ENCODE measurements around the gene HJV.
A peak's percentile ranks its signal among the peaks of the same experiment; 100 is the strongest.

The HJV gene

DNA sequence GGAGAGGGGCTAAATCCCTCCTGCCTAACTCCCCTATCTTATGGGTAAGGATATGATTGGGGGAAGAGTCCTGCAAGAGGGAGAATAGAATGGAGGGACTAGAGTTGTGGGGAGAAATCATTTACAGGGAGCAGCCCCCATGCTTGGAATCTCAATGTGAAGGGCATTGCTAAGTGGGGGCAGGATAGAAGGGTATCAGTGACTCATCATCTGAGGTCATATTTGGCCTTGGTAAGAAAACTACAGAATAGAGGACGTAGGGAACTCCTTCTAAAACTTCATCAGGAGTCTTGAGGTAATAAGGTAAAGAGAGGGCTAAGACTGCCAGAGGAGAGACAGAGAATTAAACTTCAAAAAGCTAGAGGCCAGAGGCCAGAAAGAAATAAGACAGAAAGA lies 487 bp downstream of the HJV start:
- no peak for DNase-seq

DNA sequence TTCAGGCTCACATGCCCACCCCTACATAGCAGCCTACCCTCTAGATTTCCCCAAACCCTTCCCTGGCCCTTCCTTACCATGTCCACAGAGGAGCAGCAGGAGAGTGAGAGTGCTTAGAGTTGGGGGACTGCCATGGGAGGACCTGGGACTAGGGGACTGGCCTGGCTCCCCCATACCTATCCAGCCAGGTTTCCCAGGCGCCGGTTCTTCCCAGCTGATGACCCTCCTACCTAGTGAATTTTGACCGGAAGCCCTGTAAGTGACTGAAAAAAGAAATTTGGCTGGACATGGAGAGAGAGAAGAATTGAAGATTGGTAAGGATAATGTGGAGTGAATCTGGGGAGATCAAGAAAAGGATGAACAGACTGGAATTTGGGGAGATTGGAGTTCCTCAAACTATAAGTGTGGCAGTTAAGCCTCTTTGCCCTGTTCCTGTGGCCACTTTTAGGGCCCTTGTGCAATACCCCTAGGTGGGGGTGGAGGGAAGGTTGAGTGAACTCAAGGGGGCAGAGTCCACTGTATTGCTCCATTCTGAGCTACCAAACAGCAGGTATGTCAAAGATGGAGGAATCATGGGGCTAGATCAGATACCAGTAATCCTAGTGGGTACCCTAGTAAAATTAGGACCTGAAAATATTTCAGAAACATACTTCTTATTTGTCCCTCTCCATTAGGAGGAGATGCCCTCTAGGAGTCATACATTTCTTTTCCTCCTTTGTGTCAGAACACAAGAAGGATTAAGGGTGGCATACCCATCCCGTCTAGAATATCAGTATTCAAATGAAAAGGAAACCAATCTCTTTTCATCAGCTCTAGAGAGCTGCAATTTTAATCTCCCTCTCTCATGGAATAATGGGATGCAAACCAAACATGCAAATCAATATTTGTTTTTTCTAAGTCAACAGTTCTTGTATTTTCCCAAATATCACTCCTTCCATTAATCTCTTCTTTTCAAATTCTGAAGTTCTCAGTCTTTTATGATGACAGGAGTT lies 1.2 kb downstream of the HJV start:
- DNase-seq = no peak

DNA sequence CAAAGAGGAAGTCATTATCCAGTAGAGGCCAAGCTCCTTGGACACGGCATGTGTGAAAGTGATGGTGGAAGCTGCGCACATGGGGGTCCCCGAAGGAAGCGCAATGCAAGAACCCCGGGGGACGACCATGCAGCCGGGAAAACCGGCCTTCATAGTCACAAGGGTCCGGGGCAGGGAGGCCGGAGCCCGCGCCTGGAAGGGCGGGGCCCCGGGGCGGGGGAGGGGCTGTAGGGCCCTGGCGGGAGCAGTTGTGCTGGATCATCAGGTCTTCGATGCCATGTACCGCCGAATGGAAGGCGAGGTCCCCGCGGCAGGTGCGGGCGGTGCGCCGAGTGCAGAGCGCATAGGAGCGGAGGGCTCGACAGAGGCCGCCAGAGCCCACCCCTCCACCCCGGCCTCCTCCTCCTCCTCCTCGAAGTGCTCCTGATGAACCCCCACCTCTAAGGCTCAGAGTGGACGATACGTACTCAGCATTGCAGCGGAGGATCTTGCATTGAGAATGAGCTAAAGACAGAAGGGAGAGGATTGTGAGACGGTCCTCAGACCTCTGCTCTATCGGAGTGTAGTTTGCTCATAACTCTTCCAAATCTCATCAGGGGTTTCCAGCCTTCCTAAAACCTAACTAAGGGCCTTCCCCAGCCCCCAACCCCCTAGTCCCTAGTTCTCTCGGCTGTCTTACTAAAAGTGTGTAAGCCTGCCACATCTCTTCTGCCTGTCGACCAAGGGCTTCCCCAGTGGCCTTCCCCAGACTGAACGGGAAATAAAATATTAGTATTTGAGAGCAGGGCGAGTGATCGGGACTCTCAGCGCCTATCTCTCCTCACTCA lies 2.1 kb downstream of the HJV start:
- no peak for DNase-seq

DNA sequence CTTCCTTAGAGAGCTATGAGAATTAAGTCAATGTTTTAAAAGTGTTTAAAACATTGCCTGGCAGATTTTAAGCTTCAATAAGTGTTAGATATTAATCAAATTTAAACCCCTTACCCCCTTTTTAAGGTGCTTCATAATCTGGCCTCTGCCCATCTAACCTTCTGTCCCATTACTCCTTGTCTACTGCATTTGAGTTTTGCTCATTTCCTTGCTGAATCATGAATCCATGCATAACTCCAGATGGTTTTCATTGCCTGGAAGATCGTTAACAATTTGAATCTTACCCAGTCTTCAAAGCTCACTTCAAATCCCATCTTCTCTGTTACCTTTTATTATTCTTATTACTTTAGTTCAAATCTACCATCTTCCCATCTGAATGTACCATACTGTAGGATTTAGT lies 4.6 kb downstream of the HJV start:
- DNase-seq = no peak

DNA sequence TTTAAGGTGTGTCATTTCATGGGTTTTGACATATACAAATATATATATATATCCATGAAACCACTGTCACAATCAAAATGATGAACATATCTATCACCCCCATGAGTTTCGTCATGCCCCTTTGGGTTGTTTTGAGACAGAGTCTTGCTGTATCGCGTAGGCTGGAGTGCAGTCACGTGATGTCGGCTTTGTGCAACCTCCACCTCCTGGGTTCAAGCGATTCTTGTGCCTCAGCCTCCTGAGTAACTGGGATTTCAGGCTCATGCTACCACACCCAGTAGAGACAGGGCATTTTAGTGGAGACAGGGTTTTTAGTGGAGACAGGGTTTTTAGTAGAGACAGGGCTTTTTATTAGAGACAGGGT lies 8.0 kb downstream of the HJV start:
- DNase-seq = no peak

DNA sequence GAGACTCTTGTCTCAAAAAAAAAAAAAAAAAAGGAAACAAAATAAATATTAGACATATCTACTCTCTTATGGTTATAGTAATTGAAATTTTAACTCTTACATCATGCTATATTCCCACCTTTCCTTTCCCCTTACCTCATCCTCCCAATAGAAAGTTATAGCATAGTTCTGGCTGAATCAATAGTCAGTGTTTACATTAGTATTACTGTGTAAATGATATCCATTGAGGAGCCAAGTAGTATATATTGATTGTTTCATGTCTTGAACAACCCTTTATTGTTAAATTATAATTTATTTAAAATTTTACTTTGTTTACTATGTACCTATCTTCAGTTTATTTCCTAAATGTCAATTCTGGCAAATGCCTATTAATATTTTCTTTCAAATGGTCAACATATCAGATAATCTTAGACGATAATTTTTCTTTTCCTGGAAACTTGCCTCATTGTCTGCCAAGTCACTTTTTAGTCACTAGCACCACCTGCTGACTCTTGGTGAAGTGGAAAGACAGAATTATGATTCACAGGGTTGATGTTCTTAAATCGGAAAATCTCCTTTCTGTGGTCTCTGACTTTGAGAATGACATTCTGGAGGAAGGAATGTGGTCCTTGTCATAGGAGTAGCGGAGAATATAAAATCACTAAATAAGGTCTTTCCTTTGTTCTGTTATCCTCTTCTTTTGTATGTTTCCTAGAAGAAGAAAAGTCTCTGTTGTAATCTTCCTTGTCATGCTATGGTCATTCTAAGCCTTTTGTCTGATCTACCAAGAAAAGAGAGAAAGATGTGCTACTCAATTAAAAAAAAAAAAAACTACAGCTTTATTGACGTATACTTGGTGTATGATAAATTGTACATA lies 8.6 kb downstream of the HJV start:
- DNase-seq = no peak

DNA sequence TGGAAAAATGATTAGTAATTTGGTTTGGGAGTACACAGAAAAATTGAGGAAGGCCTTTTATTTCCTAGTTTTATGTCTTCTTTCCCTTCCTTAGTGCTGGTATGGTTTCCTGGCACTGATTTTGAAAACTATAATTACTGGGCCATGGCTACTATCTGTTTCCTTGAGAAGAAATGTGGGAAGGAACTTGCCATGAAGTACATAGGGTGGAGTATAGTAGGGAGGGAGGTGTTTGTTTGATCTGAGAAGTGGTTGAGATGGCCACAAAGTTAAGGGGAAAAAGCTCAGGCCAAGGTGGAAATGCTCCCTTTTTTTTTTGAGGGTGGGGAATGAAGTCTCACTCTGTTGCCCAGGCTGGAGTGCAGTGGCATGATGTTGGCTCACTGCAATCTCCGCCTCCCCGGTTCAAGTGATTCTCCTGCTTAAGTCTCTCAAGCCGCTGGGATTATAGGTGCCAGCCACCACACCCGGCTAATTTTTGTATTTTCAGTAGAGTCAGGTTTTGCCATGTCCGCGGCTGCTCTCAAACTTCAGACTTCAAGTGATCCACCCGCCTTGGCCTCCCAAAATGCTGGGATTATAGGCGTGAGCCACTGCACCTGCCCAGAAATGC lies 11.3 kb downstream of the HJV start:
- no peak for DNase-seq

DNA sequence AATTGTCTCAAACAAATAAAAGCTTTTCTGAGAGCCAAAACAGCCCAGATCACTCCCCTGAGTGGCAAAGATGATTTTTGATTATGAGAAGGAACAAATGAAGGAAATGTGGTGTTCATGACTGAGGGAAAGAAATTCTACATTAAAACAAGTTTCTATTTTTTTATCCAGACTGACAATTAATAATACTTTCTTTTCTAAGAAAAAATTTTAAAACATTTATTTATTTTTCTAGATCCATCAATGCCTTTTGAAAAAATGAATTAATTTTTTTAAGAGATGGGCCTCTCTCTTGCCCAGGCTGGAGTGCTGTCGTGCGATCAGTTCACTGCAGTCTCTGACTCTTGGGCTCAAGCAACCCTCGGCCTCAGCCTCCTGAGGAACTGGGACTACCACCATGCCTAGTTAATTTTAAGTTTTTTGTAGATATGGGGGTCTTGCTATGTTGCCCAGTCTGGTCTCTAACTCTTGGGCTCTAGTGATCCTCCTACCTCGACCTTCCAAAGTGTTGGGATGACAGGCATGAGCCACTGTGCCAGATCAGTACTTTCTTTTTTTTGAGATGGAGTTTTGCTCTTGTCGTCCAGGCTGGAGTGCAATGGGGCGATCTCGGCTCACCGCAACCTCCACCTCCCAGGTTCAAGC lies 13.9 kb downstream of the HJV start:
- DNase-seq = no peak

DNA sequence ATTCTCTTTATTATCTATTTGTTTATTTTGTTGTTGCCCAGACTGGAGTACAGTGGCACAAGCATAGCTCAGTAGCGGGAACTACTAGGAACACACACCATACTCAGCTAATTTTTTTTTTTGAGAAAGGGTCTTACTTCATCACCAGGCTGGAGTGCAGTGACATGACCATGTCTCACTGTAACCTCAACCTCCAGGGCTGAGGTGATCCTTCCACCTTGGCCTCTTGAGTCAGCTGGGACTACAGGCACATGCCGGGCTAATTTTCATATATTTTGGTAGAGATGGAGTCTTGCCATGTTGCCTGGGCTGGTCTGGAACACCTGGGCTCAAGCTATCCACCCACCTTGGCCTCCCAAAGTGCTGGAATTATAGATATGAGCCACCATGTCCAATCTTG lies 19.8 kb downstream of the HJV start:
- no peak for DNase-seq

DNA sequence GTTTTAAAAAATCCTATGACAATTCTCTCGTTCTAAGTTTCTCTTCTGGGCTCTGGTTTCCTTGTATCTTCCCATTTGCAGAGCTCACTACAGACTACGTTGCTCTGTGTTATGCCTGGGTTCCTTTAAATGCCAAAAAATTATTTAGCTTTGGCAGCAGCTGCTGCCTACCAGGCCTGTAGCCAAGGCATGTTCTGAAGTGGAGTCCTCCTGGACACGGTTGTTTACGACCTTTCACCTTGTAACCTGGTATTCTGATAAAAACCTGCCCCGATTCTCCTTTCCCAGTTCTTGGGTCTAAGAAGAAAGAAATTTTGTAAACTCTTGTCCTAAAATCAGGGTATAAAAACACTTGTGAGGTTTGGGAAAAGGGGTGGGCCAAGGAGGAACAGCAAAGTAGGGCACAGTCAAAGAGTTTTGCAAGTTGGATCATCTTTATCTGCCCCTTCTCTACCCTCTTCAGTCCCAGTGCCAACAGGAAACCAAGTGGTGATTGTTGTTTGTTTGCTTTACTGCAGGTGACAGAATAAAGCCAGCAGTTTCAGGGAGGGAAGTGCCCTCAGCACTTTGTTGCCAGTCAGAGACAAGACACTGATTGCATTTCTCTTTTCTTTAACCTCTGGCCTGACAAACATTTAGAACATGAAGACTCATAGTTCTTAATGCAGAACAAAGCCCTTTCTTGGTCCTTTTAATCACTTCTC lies 22.1 kb downstream of the HJV start:
- no peak for DNase-seq

DNA sequence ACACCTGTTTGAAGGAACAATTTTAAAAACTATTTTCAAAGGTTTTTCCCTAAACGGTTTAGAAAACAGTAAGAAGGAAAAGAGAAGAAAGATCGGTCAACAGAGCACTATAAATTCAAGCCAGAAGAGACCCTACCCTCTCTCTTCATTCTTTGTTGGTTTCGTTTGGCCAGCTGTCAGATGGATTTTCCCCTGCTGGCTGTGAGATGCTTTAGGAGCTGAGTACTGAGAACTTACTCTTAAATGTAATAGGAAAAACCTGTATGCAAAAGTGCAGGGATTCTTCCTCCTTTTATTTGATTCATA lies 23.9 kb downstream of the HJV start:
- no peak for DNase-seq

DNA sequence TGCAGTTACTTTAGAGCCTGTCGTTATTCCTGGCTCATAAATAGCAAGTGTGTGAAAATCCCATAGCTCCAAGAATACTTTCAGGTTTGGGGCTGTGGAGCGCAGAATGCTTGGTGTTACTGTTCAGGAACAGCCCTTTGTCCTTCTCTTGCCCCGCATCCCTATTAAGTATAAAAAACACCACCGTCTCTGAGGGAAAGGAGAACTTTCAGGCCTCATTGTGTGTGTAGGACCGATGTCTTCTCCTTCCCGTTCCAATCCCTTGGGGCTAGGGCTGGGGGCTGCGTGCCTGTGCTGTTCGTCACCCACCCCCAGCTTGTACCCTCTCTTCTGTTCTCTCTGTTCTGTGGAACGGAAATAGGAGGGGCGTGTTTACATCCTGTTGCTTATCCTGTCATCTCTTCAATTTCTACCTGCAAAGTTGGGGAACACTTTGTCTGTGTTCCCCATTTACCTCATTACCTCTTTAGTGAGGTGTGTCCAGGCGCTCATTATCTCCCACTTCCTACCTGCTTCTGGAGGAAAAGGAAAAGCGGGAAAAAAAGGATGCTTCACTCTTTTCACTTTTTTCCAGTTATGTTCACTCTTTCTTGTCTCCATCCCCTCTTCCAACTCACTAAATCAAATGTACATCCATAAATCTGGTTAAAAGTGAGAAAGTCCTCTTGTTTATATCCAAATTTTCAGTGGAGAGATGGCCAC lies 24.4 kb downstream of the HJV start:
- DNase-seq = peak; percentile 56

DNA sequence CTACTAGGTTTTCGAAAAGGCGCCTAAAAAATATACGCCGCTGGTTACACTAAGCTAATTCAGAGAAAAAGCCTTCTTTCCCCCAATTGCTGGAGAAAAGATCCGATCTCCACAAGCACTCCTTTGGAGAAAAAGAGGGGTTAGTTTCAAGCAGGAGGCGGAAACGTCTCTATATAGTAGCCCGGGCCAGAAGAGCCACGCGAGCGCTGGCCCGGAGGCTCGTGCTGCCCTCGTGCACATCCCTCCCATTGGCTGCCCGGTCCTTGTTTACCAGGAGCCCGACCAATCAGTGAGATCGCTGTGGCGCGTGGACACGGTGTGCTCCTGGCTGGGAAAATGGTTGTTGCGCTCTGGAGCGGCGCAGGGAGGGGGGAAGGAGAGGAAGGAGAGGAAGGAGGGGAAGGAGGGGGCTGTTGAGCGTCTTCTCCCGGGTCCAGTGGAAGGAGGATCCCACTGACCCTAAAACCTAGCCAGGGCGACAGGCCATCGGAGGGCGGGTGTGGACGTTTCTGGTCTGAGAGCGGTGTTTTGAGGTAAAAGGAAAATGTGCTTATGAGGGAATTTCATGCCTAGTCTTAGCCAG lies 25.0 kb downstream of the HJV start, which contains the start of gene TXNIP:
Gene TXNIP (minus strand): TSS at position 147 of the 583 bp plus-strand sequence. CDS start 313 bp downstream, outside the sequence.
- DNase-seq = peak; percentile 91

DNA sequence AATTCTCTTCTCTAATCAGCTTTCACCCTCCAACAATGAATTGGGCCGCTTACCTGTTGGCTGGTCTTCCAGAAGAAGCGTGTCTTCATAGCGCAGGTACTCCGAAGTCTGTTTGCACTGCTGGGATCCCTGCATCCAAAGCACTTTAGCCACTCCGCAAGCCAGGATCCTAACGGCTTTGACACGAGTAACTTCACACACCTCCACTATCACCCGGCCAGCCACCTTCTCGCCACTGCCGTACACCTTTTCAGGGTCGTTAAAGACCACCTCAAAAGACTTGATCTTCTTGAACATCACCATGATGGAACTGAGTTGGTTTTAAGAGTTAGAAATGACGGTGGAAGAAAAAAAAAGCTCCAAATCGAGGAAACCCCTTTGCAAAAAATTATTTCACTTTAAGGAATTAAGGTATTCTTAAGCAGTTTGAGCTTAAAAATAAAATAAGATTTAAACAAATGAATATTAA lies 25.5 kb downstream of the HJV start:
- no peak for DNase-seq

DNA sequence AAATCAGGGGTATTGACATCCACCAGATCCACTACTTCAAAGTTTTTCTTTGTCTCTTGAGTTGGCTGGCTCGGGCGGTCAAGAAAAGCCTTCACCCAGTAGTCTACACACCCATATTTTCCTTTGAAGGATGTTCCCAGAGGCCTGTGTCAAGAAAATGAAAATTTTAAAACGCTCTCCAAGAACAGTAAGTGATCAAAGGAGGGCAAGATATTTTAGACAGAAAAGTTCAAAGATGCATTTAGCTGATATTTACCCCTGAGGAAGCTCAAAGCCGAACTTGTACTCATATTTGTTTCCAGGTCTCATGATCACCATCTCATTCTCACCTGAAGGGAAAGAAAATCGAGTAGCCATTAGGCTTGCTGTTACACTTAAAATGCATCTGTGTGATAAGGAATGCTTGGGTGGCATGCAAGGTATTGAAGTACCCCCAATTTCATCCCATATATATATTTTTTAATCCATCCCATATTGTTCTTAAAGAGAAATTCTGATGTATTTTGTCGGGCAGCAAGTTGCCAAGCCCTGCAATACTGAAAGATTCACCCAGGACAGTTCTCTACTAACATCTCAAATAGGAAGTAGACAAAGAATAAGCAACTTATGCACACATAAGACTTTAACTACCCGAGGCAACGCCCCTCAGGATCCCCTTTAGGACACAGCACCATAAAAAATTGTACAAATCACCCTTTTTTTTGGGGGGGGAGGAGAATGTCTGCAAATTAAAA lies 26.2 kb downstream of the HJV start:
- no peak for DNase-seq

DNA sequence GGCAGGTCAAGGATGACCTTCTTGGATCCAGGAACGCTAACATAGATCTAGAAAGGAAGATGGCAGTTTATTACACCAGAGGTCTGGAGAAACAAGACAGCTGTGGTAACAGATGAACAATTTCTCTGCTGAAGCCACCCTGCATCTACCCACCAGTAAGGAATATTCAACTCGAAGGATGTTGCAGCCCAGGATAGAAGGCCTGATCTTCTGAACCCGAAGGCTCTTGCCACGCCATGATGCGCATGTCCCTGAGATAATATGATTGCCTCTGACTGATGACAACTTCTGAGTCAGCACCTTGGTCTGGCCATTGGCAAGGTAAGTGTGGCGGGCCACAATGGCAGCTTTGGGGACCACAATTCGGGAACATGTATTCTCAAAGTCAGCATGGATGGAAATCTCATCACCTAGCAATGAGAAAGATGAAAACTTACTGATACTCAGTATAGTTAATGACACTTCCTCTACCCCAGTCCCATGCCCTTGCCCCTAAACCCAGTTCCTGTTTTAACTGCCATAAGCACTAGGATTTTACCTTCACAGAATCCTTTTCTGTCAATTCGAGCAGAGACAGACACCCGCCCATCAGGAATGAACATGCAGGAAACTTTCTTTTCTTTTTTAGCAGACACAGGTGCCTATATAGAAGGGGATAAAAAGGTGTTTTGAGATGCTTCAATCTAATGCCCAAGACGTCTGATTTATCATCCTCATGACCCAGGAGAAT lies 27.0 kb downstream of the HJV start:
- peak; percentile 33 for DNase-seq

DNA sequence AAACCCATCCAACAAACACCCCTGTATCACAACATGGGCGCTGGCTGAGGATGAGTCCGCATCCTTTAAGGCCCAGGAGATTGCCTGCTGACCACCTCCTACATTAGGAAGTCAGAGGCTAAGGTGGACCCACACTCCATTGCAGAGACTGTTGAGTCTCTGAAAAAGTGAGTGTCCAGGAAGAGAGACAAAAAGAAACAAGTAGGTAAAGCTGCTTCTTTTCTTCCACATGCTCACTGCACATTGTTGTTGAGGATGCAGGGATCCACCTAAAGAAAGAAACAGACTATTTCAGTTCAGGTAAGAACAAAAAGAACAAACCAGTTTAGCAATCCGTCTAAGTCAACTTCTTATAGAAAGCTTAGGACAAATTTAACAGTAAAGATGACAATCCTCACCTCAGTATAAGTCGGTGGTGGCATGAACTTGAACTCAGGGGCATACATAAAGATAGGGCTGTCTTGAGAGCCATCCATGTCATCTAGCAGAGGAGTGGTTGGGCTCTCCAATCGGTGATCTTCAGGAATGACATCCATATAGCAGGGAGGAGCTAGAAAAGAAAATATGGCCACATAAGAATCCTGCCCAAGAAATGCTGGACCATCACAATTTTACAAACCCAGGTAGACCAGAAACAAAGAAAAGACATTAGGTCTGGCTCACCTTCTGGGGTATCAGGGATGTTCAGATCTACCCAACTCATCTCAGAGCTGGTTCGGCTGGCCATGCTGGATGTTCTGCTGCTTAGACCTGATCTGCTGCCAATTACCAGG lies 27.7 kb downstream of the HJV start:
- DNase-seq = no peak

Measured in stimulated activated CD4-positive, alpha-beta T cell treated with anti-CD3 and anti-CD28 coated beads, Interleukin-4, amount 100 ng/mL, for 1 hour (primary cell).